ENCODE measurements around the gene KDELR3.
"Not testable (repeated sequence)": the region's sequence is repeated elsewhere in the genome, so short reads cannot be mapped to it uniquely, and the experiment has no call there.

The KDELR3 gene

DNA sequence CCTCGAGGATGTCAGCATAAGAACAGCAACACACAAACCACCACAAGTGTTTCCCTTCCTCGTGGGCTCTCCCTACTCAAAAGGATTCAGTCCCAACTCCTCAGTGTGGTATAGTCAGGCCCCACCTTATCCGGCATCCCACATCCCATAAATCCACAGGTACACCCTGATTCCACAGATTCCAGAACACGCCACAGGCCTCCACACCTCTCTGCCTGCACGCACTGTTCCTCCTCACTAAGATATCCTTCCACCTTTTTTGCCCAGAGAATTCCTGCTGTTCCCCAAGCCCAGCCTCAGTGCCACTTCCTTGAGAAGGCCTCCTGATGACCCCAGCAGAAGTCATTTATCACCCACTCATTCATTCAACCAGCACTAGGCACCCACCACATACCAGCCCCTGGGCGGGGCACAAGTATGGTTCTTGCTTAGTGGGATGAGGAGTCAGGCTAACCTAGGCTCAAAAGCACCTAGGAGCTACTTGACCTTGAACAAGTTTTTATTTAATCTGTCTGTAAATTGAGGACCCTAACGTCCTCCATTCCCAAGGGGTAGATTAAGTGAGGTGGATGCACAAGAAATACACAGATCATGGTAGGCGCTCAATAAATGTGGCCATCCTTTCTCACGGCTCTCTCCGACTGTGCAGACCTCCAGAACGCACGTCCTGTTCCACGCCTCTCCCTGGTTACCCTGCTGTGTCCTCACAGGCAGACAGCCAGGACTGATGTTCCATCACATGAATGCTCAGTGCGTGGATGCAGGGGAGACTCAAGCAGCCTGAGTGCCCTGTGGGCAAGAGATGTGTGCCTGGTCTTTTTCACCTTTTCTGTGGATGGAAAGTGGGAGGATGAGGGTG is 10.8 kb upstream of the KDELR3 start:
- no peak for DNase-seq

DNA sequence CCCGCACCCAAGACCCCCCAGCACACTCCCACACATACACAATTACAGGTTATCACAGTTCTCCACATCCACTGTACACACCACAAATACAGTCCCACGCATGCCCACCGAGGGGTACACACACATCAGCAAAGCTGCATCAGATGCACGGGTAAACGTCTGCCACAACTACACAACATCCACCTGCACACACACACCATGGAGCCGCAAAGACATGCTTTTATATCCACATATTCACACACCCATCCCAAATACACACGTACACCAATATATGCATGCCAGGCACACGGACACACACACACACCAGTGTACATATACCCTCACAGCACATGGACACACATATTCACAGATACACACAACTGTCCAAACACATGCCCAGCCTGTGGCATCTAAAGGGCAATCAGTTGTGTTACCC is 7.5 kb upstream of the KDELR3 start:
- no peak for DNase-seq

DNA sequence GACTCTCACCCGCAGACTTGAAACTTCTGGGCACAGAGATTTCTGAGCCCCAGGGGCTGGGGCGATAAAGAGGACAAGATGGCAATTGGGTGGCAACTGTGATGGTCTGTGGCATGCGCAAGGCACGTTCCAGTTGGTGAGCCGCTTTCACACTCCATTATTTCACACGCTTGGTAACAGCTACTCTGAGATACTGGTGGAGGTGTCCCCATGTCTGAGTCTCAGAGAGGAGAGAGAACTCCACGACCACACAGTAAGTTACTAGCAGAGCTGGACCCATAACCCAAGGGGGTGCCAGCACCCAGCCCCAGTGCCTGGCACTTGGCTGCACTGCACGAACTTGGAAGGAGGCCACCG is 6.9 kb upstream of the KDELR3 start:
- DNase-seq = no peak

- peak; percentile 82 for DNase-seq
Measured at GRCh38 chr22:38461414-38462081, 6.3 kb upstream of the KDELR3 start.

- DNase-seq = peak; percentile 33
Measured at GRCh38 chr22:38462960-38463784, 4.7 kb upstream of the KDELR3 start.

- no peak for DNase-seq
Measured at GRCh38 chr22:38464992-38465672, 2.8 kb upstream of the KDELR3 start.

DNA sequence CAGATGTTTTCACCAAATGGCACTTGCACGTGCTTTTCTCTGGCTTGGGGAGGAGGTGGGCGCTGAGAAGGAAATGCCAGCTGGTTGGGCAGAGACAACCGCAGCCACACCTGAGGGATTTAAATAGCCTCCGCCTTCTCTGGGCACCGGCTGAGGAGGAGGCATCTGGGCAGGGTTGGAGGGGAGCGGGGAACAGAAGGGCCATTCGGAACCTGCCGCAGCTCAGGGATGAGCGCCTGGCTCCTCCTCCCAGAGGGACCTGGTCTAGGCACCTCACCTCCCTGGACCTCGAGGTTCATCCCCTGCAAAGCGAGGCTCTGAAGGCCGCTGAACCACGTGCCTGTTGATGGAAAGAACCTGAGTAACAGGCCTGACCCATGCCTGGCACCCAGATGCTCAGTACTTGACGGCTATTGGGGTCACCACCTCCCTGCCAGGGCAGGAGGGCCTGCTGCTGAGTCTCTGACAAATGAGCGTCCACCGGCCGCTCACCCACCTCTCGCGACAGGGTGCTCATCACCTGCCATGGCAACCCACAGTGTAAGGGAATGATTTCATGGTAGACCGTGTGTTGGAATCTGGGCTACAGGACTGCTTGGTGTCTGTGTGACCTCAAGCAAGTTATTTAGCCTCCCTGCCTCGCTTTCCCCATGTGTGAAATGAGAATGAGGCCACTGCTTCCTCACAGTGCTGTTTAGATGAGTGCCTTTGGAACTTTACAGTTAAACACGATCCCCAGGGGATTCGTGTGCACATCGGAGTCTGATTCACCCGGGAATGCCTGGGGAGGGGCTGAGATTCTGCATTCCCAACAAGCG is 2.0 kb upstream of the KDELR3 start:
- DNase-seq = no peak

GRCh38 chr22:38467438-38467903 is 425 bp upstream of the KDELR3 start:
- DNase-seq = no peak

DNA sequence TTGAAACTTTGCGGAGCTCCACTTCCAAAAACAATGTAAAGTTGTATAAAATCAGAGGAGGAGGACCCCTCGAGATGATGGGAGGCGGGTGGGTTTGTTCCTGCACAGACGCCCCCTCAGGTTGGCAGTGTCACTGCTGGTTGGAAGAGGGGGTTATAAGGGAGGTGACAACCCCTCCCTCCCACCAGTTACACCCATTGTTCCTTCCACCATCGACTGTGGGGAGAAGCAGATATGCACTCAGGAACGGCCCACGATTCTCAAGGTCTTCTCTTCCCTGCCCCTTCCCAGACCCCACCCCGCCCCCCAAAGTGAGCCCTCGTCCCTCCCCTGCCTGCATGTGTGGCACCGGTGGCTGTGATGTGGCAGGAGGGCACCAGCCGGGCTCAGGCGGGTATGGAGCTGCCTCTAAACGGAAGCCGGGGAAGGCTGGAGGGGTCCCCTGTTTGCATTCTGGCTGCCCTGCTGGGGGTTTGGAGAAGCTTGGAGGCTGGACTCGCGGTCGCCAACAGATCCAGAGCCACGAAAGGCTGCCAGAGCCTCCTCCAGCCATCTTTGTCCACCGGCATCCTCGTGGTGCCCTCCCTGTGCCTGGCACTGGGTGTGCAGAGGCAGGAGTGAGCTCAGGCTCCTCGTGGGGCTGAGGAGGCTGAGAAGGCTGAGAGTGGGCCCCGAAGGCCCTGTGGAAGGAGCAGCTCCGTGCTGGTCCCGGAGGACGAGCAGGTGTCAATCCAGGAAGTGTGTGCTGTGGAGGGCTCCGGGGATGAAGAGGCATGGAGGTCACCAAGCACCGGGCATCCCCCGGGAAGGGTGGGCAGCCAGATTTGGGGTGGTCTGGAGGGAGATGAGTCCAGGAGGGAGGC is 778 bp downstream of the KDELR3 start:
- DNase-seq = no peak

- DNase-seq = no peak
Measured at GRCh38 chr22:38469306-38469781, 1.4 kb downstream of the KDELR3 start.

DNA sequence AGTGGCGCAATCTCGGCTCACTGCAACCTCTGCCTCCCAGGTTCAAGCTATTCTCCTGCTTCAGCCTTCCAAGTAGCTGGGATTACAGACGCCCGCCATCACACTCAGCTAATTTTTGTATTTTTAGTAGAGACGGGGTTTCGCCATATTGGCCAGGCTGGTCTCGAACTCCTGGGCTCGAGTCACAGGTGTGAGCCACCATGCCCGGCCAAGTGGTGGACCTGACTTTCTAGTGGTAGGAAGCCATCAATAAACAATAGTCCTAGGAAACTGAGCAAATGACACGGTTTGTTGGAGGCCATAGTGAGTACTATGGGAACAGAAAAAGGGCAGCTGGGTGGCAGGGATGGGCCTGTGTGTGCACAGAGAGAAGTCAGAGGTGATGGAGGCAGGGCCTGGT is 2.3 kb downstream of the KDELR3 start:
- not testable (repeated sequence) for DNase-seq

GRCh38 chr22:38471237-38471636 is 3.3 kb downstream of the KDELR3 start:
- DNase-seq = no peak

GRCh38 chr22:38474003-38474607 is 6.2 kb downstream of the KDELR3 start:
- DNase-seq = no peak

DNA sequence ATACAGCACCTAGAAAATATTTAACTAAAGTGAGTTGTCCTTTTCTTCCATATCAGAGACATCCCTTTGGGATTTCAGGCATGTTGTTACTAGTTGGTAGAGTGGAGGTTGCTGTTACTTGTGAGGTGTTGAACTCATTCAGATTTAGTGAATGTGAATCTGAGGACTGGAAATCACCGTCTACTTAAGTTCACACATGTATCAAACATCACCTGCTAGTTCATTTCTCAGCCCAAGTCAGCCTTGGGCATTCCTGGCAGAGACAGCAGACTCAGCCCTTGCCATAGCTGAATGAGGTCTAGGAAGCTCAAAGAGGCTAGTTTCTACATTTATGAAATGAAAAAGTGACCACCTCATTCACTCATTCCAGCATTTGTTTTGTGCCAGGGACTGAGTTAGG is 9.7 kb downstream of the KDELR3 start:
- DNase-seq = no peak

DNA sequence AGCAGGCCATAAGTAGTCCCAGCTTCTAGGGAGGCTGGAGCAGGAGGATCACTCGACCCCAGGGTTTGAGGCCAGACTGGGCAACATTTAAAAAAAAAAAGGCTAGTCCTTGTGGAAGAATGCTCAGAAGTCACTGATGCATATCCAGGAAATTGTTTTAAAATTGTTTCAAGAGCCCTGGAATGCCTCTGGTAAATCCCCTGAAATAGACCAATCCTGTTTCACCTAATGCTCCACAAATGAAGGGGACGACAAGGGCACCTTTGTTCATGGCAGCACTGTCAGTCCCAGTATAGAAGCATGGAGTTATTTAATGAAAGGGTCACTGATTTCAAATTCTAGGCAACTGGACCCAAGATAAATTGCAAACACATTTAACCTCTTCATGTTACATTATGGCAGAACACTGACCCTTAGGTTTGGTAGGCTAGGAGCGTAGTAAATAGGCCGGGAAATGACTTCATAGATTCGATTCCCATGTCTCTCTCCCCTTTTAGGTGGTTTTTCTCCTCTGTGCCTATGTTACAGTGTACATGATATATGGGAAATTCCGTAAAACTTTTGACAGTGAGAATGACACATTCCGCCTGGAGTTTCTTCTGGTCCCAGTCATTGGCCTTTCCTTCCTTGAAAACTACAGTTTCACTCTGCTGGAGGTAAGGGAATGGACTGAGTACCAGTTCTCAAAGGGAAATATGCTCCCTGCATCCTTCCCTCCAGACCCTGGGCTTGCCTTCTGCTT is 11.4 kb downstream of the KDELR3 start:
- no peak for DNase-seq

DNA sequence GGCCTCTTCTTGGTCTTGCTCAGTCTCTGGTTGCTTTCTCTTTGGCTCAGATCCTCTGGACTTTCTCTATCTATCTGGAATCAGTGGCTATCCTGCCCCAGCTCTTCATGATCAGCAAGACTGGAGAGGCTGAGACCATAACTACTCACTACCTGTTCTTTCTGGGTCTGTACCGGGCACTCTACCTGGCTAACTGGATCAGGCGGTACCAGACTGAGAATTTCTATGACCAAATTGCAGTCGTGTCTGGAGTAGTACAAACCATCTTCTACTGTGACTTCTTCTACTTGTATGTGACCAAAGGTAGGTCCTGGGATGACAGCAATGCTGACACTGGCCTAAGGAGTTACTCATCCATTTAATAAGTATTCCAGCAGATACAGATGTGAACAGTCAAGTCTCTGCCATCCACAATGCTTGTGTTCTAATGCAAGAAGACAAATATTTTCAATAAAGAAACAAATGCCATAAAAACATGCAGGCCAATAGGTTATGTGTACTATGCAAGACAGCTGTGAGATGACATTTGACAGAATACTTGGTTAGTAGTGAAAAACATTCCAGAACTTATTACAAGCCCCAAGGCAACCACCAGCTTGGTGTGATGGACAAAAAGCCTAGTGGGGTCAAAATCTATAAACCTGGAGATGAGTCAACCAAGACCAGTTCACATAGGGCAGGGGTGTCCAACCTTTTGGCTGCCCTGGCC is 13.4 kb downstream of the KDELR3 start:
- no peak for DNase-seq

GRCh38 chr22:38481871-38482332 is 14.0 kb downstream of the KDELR3 start:
- no peak for DNase-seq

DNA sequence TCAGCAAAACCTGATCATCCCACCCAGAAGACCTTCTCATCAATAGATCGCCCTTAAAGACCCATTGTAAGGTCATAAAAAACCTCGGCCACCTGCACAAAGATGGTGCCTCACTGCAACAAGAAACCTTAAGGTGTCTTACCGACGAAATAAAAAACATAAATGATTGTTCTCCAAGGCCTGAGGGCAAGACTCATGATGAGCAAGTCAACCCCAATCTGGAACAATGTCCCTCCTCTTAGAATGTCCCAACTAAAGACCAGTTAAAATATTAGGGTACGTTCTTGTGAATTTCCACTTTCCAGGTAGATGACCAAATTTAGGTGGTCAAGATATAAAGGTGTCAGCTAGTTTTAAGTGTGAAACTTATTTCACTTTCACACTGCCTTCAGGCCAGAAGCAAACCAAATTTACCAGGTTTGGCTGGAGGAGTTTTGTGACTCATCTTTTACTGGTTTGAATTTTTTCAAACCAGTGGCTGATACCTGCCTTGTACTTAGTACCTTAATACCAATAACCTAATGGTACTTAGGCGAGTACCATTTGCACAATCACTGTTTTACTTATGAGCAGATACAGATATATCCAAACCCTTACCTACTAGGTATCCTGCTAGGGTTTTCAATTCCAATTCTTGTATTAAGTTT is 14.9 kb downstream of the KDELR3 start:
- DNase-seq = no peak
